ENCODE results near the gene SPATA17. TPM values are rescaled to one million over a fixed set of nuclear protein-coding genes. Genes with fewer than 3 reads are reported as not detected.

SPATA17 gene
- polyA plus RNA-seq, 1 of the 3 experiments (the other 2 are of a cell fraction) = 1.2 TPM

DNA sequence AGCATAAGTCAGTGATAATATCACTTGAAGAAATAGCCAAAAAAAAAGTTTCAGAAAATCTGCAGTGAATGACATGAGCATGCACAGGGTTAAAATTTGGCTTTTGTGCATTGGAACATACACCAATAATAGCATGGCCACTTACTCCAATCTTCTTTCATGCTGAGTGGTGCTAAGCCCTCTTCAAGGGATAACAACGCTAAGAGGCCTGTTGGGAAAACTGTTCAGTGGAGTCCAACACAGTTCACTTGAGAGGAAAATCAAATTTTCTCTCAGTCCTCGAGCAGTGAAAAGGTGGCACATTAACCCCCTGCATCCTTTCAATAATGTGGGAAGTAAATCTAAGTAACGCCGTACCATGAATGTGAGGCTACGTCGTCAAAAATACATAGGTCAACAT, 264.7 kb downstream of the SPATA17 start:
- peaks cover 18% of the 10 kb centered on the region for H3F3A ChIP-seq (replicated peaks; ENCODE audit: insufficient read depth)
- H2AFZ ChIP-seq (ENCODE audit: low read depth) = no peak overlapping the region
- H3K36me3 ChIP-seq (replicated peaks in 1 of 2; ENCODE audit: control insufficient read depth in 1 of 2, insufficient read depth in 2 of 2, low read length in 1 of 2) = no peaks in the 10 kb centered on the region
- no peaks in the 10 kb centered on the region for H3K27me3 ChIP-seq (ENCODE audit: insufficient read depth)
- no peak overlapping the region for H3K9ac ChIP-seq
- DNase-seq = no peak
- no peaks in the 10 kb centered on the region for H3K9me2 ChIP-seq
- H3K27ac ChIP-seq (ENCODE audit: low read depth in 2 of 2, low read length in 1 of 2) = peak overlapping the region in 1 of 2 experiments; percentile 43; a peak in 2 of 4 replicates
- H3K9me3 ChIP-seq = 0 out of 2 replicates have a peak, but pooled peaks cover 4% of the 10 kb centered on the region
- no peaks in the 10 kb centered on the region for H3K79me2 ChIP-seq (ENCODE audit: insufficient read depth)
- ChIA-PET CTCF (no interaction called here), POLR2A (no interaction called here)
- H3K4me1 ChIP-seq (ENCODE audit: control insufficient read depth in 1 of 2, insufficient read depth in 2 of 2, low read depth in 1 of 2, low read length in 1 of 2) = peaks cover 0 to 13% of the 10 kb centered on the region in 2 experiments; a peak in 3 of 4 replicates
- TF ChIP-seq GATA2 (CRISPR knock-in tag; IDR thresholded peaks at IDR 0.05) = no peak
- TF ChIP-seq SMC3 (IDR thresholded peaks at IDR 0.05; ENCODE audit: low read depth, low read length) = no peak
- TF ChIP-seq GABPA (IDR thresholded peaks at IDR 0.05; ENCODE audit: low read depth) = no peak
- TF ChIP-seq, protein P1, sequence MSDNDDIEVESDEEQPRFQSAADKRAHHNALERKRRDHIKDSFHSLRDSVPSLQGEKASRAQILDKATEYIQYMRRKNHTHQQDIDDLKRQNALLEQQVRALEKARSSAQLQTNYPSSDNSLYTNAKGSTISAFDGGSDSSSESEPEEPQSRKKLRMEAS (IDR thresholded peaks at IDR 0.05; ENCODE audit: low read depth) = no peak
- TF ChIP-seq FOSL2 (IDR thresholded peaks at IDR 0.05; ENCODE audit: borderline replicate concordance, low read depth) = no peak
- TF ChIP-seq TEAD4 (IDR thresholded peaks at IDR 0.05; ENCODE audit: borderline replicate concordance, insufficient read depth) = no peak
- TF ChIP-seq MEF2A (IDR thresholded peaks at IDR 0.05; ENCODE audit: borderline replicate concordance, low read depth) = no peak
- TF ChIP-seq YY1 (IDR thresholded peaks at IDR 0.05; ENCODE audit: low read depth) = no peak
- TF ChIP-seq RXRA (IDR thresholded peaks at IDR 0.05; ENCODE audit: borderline replicate concordance, low read depth) = no peak
- no peak for TF ChIP-seq ELF1 (IDR thresholded peaks at IDR 0.05)
- TF ChIP-seq, protein P2, sequence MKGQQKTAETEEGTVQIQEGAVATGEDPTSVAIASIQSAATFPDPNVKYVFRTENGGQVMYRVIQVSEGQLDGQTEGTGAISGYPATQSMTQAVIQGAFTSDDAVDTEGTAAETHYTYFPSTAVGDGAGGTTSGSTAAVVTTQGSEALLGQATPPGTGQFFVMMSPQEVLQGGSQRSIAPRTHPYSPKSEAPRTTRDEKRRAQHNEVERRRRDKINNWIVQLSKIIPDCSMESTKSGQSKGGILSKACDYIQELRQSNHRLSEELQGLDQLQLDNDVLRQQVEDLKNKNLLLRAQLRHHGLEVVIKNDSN (IDR thresholded peaks at IDR 0.05; ENCODE audit: borderline replicate concordance, low read depth) = no peak
- TF ChIP-seq, protein P3, sequence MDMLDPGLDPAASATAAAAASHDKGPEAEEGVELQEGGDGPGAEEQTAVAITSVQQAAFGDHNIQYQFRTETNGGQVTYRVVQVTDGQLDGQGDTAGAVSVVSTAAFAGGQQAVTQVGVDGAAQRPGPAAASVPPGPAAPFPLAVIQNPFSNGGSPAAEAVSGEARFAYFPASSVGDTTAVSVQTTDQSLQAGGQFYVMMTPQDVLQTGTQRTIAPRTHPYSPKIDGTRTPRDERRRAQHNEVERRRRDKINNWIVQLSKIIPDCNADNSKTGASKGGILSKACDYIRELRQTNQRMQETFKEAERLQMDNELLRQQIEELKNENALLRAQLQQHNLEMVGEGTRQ (IDR thresholded peaks at IDR 0.05; ENCODE audit: borderline replicate concordance, low read depth, low read length) = no peak
- TF ChIP-seq, protein P4, sequence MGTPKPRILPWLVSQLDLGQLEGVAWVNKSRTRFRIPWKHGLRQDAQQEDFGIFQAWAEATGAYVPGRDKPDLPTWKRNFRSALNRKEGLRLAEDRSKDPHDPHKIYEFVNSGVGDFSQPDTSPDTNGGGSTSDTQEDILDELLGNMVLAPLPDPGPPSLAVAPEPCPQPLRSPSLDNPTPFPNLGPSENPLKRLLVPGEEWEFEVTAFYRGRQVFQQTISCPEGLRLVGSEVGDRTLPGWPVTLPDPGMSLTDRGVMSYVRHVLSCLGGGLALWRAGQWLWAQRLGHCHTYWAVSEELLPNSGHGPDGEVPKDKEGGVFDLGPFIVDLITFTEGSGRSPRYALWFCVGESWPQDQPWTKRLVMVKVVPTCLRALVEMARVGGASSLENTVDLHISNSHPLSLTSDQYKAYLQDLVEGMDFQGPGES (IDR thresholded peaks at IDR 0.05; ENCODE audit: low read depth, low read length) = no peak
- no peak for TF ChIP-seq RCOR1 (IDR thresholded peaks at IDR 0.05; ENCODE audit: low read length)
- no peak for TF ChIP-seq EZH2phosphoT487 (IDR thresholded peaks at IDR 0.05; ENCODE audit: borderline replicate concordance, low read depth)
- TF ChIP-seq, protein P5, sequence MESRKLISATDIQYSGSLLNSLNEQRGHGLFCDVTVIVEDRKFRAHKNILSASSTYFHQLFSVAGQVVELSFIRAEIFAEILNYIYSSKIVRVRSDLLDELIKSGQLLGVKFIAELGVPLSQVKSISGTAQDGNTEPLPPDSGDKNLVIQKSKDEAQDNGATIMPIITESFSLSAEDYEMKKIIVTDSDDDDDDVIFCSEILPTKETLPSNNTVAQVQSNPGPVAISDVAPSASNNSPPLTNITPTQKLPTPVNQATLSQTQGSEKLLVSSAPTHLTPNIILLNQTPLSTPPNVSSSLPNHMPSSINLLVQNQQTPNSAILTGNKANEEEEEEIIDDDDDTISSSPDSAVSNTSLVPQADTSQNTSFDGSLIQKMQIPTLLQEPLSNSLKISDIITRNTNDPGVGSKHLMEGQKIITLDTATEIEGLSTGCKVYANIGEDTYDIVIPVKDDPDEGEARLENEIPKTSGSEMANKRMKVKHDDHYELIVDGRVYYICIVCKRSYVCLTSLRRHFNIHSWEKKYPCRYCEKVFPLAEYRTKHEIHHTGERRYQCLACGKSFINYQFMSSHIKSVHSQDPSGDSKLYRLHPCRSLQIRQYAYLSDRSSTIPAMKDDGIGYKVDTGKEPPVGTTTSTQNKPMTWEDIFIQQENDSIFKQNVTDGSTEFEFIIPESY (IDR thresholded peaks at IDR 0.05; ENCODE audit: borderline replicate concordance, low read depth) = no peak
- TF ChIP-seq POLR2AphosphoS5 (IDR thresholded peaks at IDR 0.05; ENCODE audit: low read depth, low read length) = no peak
- no peak for TF ChIP-seq NFIC (IDR thresholded peaks at IDR 0.05; ENCODE audit: borderline replicate concordance)
- TF ChIP-seq FOXM1 (IDR thresholded peaks at IDR 0.05; ENCODE audit: low read depth) = no peak
- no peak for TF ChIP-seq TCF12 (IDR thresholded peaks at IDR 0.05)
- no peak overlapping the region for H3K4me3 ChIP-seq (ENCODE audit: low read depth in 2 of 2, low read length in 1 of 2)
- 83% methylated on average over 6 of the region's 6 CpGs for WGBS (ENCODE audit: low lambda C conversion rate)
- no peaks in the 10 kb centered on the region for H4K20me1 ChIP-seq (ENCODE audit: insufficient read depth)
- H3K4me2 ChIP-seq = no peak overlapping the region
